Measurements from ENCODE around the gene GALC. TPM values are rescaled to one million over a fixed set of nuclear protein-coding genes. Genes with fewer than 3 reads are reported as not detected.
A peak's percentile ranks its signal among the peaks of the same experiment; 100 is the strongest.

GALC gene
- total and polyA plus RNA-seq, 4 donors = 26.9 to 53.2 (median 38.8) TPM

DNA sequence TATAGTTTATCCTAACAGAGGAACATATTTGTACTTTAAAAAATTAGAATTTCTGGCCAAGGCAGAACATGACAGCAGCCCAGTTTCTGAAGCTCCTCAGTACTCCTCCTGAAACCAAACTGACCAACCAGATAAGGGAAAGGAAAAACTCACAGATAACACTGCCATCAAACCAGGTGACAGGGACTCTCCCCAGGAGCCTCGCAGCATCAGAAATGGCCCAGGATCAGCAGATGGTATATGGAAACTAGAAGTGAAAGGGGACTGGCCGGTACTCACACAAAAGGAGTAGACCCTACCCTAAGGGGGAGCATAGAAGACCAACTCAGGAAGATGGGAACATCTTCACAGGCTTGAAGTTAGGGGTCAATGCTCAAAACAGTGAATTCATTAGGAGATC, 22.0 kb downstream of the GALC start:
- no peaks in the 10 kb centered on the region for H3K9me3 ChIP-seq (ENCODE audit: control insufficient read depth, insufficient read depth, low read length)
- H3K36me3 ChIP-seq (ENCODE audit: control insufficient read depth, insufficient read depth, low read length) = no peaks in the 10 kb centered on the region
- H3K27ac ChIP-seq (ENCODE audit: low read depth, low read length) = no peak overlapping the region
- no peaks in the 10 kb centered on the region for H3K4me1 ChIP-seq (ENCODE audit: control insufficient read depth, insufficient read depth, low read length)
- H3K27me3 ChIP-seq (ENCODE audit: control insufficient read depth, insufficient read depth, low read length) = no peaks in the 10 kb centered on the region
- no CpG with 5 or more reads among the region's 2 CpGs for WGBS (ENCODE audit: insufficient coverage)
- H3K4me3 ChIP-seq (ENCODE audit: low read depth, low read length) = no peak overlapping the region
- no peak for DNase-seq (ENCODE audit: low read depth in 4 of 6, low spot score in 6 of 6)

GRCh38 chr14:87967496-87967895, 25.5 kb downstream of the GALC start:
- no peaks in the 10 kb centered on the region for H3K27me3 ChIP-seq (ENCODE audit: control insufficient read depth, insufficient read depth, low read length)
- DNase-seq (ENCODE audit: low read depth in 4 of 6, low spot score in 6 of 6) = no peak
- no peak overlapping the region for H3K4me3 ChIP-seq (ENCODE audit: low read depth, low read length)
- H3K36me3 ChIP-seq (ENCODE audit: control insufficient read depth, insufficient read depth, low read length) = no peaks in the 10 kb centered on the region
- no peaks in the 10 kb centered on the region for H3K9me3 ChIP-seq (ENCODE audit: control insufficient read depth, insufficient read depth, low read length)
- H3K4me1 ChIP-seq (ENCODE audit: control insufficient read depth, insufficient read depth, low read length) = no peaks in the 10 kb centered on the region
- H3K27ac ChIP-seq (ENCODE audit: low read depth, low read length) = no peak overlapping the region

DNA sequence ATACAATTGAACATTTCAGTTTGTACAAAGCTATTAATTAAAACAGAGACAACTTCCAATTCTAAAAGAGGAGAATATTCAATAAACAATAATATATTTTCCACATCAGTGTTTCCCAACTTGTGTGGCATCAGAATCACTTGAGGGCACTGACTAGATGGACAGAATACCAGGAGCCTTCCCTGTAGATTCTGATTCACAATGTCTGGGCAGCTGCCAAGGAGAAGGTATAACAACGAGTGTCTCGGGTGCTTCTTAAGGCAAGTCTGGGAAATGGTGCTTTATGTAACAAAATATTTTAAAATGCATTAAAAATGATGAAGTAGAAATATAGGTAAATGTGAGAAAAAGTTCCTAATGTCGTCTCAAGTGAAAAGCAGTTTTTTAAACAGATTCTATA, 26.2 kb downstream of the GALC start:
- no peaks in the 10 kb centered on the region for H3K36me3 ChIP-seq (ENCODE audit: control insufficient read depth, insufficient read depth, low read length)
- no CpG with 5 or more reads among the region's 3 CpGs for WGBS (ENCODE audit: insufficient coverage)

DNA sequence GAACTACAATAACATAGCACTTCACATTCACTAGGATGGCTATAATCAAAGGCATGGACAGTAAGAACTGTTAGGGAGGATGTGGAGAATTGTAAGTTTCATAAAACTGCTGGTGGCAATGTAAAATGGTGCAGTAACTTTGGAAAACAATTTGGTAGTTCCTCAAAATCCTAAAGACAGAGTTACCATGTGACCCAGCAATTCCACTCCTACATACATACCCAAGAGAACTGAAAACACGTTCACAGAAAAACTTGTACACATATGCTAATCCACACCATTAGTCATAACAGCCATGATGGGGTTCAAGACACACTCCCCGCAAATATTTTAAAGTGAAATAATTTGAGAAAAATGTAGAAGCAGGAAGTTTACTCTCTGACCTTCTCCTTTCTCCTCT, 31.7 kb downstream of the GALC start:
- DNase-seq (ENCODE audit: low read depth in 4 of 6, low spot score in 6 of 6) = no peak
- no peaks in the 10 kb centered on the region for H3K9me3 ChIP-seq (ENCODE audit: control insufficient read depth, insufficient read depth, low read length)
- no peaks in the 10 kb centered on the region for H3K27me3 ChIP-seq (ENCODE audit: control insufficient read depth, insufficient read depth, low read length)
- H3K27ac ChIP-seq (ENCODE audit: low read depth, low read length) = no peak overlapping the region
- H3K4me3 ChIP-seq (ENCODE audit: low read depth, low read length) = no peak overlapping the region
- no CpG with 5 or more reads among the region's 2 CpGs for WGBS (ENCODE audit: insufficient coverage)
- no peaks in the 10 kb centered on the region for H3K4me1 ChIP-seq (ENCODE audit: control insufficient read depth, insufficient read depth, low read length)
- no peaks in the 10 kb centered on the region for H3K36me3 ChIP-seq (ENCODE audit: control insufficient read depth, insufficient read depth, low read length)

More for the DNA sequence above, 26.2 kb downstream of the GALC start:
- Histone ChIP-seq H3K27me3 (ENCODE audit: control insufficient read depth, insufficient read depth, low read length) (no peaks in the 10 kb centered on the region), H3K4me3 (ENCODE audit: low read depth, low read length) (no peak overlapping the region), H3K4me1 (ENCODE audit: control insufficient read depth, insufficient read depth, low read length) (no peaks in the 10 kb centered on the region), H3K27ac (ENCODE audit: low read depth, low read length) (no peak overlapping the region), H3K9me3 (ENCODE audit: control insufficient read depth, insufficient read depth, low read length) (no peaks in the 10 kb centered on the region)
- no peak for DNase-seq (ENCODE audit: low read depth in 4 of 6, low spot score in 6 of 6)

GRCh38 chr14:87960013-87960787, 32.8 kb downstream of the GALC start:
- Histone ChIP-seq H3K4me3 (ENCODE audit: low read depth, low read length) (no peak overlapping the region), H3K9me3 (ENCODE audit: control insufficient read depth, insufficient read depth, low read length) (no peaks in the 10 kb centered on the region), H3K4me1 (ENCODE audit: control insufficient read depth, insufficient read depth, low read length) (no peaks in the 10 kb centered on the region), H3K27me3 (ENCODE audit: control insufficient read depth, insufficient read depth, low read length) (no peaks in the 10 kb centered on the region), H3K27ac (ENCODE audit: low read depth, low read length) (no peak overlapping the region), H3K36me3 (ENCODE audit: control insufficient read depth, insufficient read depth, low read length) (no peaks in the 10 kb centered on the region)
- whole genome bisulfite sequencing (ENCODE audit: insufficient coverage) = 94% methylated on average over 3 of the region's 5 CpGs
- DNase-seq (ENCODE audit: low read depth in 4 of 6, low spot score in 6 of 6) = no peak

DNA sequence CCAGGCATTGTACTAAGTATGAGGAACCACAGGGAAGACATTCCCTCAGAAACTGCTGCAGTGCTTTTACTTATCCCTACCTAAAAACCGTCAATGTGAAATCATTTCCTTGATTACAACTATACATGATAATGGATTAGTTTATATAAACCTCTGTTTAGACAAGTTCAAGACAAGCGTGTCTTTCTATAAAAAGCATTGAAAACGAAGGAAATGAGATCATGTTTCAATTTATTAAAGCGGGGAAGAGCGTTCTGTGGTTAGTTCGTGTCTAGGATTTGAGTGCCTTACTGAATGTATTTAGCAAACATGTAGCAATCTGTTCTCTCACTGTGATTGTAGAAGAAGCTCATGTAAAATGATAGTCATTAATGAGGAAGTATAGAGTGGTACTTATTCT, 37.5 kb downstream of the GALC start:
- no peaks in the 10 kb centered on the region for H3K4me1 ChIP-seq (ENCODE audit: control insufficient read depth, insufficient read depth, low read length)
- H3K27ac ChIP-seq (ENCODE audit: low read depth, low read length) = no peak overlapping the region
- no peak for DNase-seq (ENCODE audit: low read depth in 4 of 6, low spot score in 6 of 6)
- H3K27me3 ChIP-seq (ENCODE audit: control insufficient read depth, insufficient read depth, low read length) = no peaks in the 10 kb centered on the region
- no peaks in the 10 kb centered on the region for H3K9me3 ChIP-seq (ENCODE audit: control insufficient read depth, insufficient read depth, low read length)
- 95% methylated on average over 4 of the region's 6 CpGs for WGBS (ENCODE audit: insufficient coverage)
- H3K4me3 ChIP-seq (ENCODE audit: low read depth, low read length) = no peak overlapping the region
- no peaks in the 10 kb centered on the region for H3K36me3 ChIP-seq (ENCODE audit: control insufficient read depth, insufficient read depth, low read length)

- H3K4me3 ChIP-seq (ENCODE audit: low read depth, low read length) = no peak overlapping the region
- no peak overlapping the region for H3K27ac ChIP-seq (ENCODE audit: low read depth, low read length)
- no CpG with 5 or more reads among the region's 3 CpGs for WGBS (ENCODE audit: insufficient coverage)
- H3K27me3 ChIP-seq (ENCODE audit: control insufficient read depth, insufficient read depth, low read length) = no peaks in the 10 kb centered on the region
- no peaks in the 10 kb centered on the region for H3K36me3 ChIP-seq (ENCODE audit: control insufficient read depth, insufficient read depth, low read length)
- no peaks in the 10 kb centered on the region for H3K9me3 ChIP-seq (ENCODE audit: control insufficient read depth, insufficient read depth, low read length)
- H3K4me1 ChIP-seq (ENCODE audit: control insufficient read depth, insufficient read depth, low read length) = no peaks in the 10 kb centered on the region
- no peak for DNase-seq (ENCODE audit: low read depth in 4 of 6, low spot score in 6 of 6)
Measured at GRCh38 chr14:87952307-87953094, 40.5 kb downstream of the GALC start.

DNA sequence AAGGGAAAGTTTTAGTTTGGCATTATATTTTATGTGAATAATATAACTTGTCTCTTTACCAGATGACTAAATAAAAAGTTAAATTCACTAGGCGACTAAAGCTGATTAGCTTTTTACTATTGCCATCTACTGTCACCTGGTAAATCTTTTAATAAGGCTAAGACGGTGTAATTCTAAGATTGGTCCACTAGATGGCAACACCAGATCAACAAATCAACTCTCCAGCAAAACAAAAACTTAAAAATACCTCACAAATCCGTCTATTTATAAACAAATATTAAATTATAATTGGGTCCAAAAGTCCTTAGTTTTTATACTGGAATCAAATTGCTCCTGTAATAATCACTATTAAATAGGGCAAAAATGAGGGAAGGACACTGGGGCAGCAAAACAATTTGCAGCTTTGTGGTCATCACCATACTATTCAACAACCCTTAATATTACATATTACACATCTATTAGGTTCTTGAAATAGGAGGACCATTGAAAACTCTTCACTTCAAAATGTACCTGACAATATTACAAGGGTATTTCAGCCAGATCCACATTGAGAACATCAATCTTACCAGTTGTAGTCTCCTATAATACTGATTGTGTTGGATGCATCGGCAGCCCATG, 47.9 kb downstream of the GALC start:
- H3K4me1 ChIP-seq (ENCODE audit: control insufficient read depth, insufficient read depth, low read length) = no peaks in the 10 kb centered on the region
- no peaks in the 10 kb centered on the region for H3K27me3 ChIP-seq (ENCODE audit: control insufficient read depth, insufficient read depth, low read length)
- H3K36me3 ChIP-seq (ENCODE audit: control insufficient read depth, insufficient read depth, low read length) = no peaks in the 10 kb centered on the region
- WGBS (ENCODE audit: insufficient coverage) = no CpG with 5 or more reads among the region's 4 CpGs
- DNase-seq (ENCODE audit: low read depth in 4 of 6, low spot score in 6 of 6) = peak; percentile 22 to 91 (median 58)
- no peak overlapping the region for H3K4me3 ChIP-seq (ENCODE audit: low read depth, low read length)
- no peak overlapping the region for H3K27ac ChIP-seq (ENCODE audit: low read depth, low read length)
- H3K9me3 ChIP-seq (ENCODE audit: control insufficient read depth, insufficient read depth, low read length) = no peaks in the 10 kb centered on the region

- DNase-seq (ENCODE audit: low read depth in 4 of 6, low spot score in 6 of 6) = no peak
- no peaks in the 10 kb centered on the region for H3K36me3 ChIP-seq (ENCODE audit: control insufficient read depth, insufficient read depth, low read length)
- no peaks in the 10 kb centered on the region for H3K4me1 ChIP-seq (ENCODE audit: control insufficient read depth, insufficient read depth, low read length)
- no peaks in the 10 kb centered on the region for H3K27me3 ChIP-seq (ENCODE audit: control insufficient read depth, insufficient read depth, low read length)
- H3K9me3 ChIP-seq (ENCODE audit: control insufficient read depth, insufficient read depth, low read length) = no peaks in the 10 kb centered on the region
- no peak overlapping the region for H3K27ac ChIP-seq (ENCODE audit: low read depth, low read length)
- WGBS (ENCODE audit: insufficient coverage) = 82% methylated on average over 2 of the region's 2 CpGs
- H3K4me3 ChIP-seq (ENCODE audit: low read depth, low read length) = no peak overlapping the region
Measured at GRCh38 chr14:87940894-87941293, 52.1 kb downstream of the GALC start.

All from spinal cord (tissue), 10 donors.